ENCODE measurements around the gene JAG1. TPM values are rescaled to one million over a fixed set of nuclear protein-coding genes. Genes with fewer than 3 reads are reported as not detected.

The JAG1 gene
- total RNA-seq, 1 donor from 2014 or later, result 20.5 TPM

GRCh38 chr20:10676518-10676917 is 2.7 kb upstream of the JAG1 start:
- H3K36me3 ChIP-seq, result no peaks in the 10 kb centered on the region
- DNase-seq, result no peak
- peaks cover 9% of the 10 kb centered on the region for H3K9me3 ChIP-seq (replicated peaks)
- no peak overlapping the region for H3K27ac ChIP-seq (replicated peaks)
- TF ChIP-seq, protein P1, sequence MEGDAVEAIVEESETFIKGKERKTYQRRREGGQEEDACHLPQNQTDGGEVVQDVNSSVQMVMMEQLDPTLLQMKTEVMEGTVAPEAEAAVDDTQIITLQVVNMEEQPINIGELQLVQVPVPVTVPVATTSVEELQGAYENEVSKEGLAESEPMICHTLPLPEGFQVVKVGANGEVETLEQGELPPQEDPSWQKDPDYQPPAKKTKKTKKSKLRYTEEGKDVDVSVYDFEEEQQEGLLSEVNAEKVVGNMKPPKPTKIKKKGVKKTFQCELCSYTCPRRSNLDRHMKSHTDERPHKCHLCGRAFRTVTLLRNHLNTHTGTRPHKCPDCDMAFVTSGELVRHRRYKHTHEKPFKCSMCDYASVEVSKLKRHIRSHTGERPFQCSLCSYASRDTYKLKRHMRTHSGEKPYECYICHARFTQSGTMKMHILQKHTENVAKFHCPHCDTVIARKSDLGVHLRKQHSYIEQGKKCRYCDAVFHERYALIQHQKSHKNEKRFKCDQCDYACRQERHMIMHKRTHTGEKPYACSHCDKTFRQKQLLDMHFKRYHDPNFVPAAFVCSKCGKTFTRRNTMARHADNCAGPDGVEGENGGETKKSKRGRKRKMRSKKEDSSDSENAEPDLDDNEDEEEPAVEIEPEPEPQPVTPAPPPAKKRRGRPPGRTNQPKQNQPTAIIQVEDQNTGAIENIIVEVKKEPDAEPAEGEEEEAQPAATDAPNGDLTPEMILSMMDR (IDR thresholded peaks at IDR 0.05; ENCODE audit: borderline replicate concordance), result no peak
- H3K4me3 ChIP-seq, result no peak overlapping the region
- H3K27me3 ChIP-seq (ENCODE audit: low read depth), result no peaks in the 10 kb centered on the region
- intact Hi-C loops (cut with micrococcal nuclease), result no loop called here
- H3K4me1 ChIP-seq, result peaks cover 38% of the 10 kb centered on the region

GRCh38 chr20:10675450-10675848 is 1.6 kb upstream of the JAG1 start:
- Histone ChIP-seq H3K9me3 (replicated peaks) (peaks cover 2% of the 10 kb centered on the region), H3K27me3 (ENCODE audit: low read depth) (no peaks in the 10 kb centered on the region), H3K27ac (replicated peaks) (peak overlapping the region; percentile 99), H3K36me3 (peaks cover 4% of the 10 kb centered on the region), H3K4me3 (peak overlapping the region; percentile 94), H3K4me1 (peaks cover 49% of the 10 kb centered on the region)
- TF ChIP-seq, protein P1 (IDR thresholded peaks at IDR 0.05; ENCODE audit: borderline replicate concordance), result no peak
- intact Hi-C loops (cut with micrococcal nuclease), result no loop called here
- no peak for DNase-seq

DNA sequence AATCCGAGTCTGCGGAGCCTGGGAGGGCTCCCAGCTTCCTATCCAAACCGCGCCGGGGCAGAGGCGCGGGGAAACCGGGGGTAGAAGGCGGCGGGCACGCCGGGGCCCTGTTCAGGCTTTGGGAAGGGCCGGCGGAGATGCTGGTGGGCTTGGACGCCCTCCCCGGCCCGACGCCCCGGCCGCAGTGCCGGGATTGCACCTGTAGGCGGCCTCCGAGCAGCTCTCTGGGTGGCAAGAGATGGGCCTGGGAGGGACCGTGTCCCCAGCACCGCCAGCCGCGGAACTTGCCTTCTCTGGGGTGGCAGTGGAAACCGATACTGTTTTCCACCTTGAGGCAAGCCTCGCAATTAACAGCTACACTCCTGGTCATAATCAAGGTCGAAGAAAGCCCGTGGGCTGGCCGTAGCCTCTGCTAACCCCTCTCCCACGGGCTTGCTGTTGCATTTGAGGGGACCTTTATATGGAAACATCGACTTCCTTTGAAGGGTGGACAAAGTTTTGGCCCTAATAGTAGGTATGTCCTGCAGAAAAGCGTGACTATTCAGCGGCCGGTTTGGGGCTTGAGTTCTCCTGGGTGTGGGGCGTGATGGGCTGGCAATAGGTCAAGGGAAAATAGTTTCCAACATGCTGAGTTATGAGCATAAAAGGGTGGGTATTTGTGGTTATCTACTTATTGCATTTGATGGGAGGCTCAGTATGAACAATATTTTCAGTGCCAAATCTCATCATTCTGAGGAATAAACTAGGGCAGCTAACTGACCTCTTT is 1.1 kb upstream of the JAG1 start:
- peak; percentile 84 for DNase-seq
- H3K27ac ChIP-seq (replicated peaks), result peak overlapping the region; percentile 99
- intact Hi-C loops (cut with micrococcal nuclease), result no loop called here
- H3K4me1 ChIP-seq, result peaks cover 55% of the 10 kb centered on the region
- no peaks in the 10 kb centered on the region for H3K27me3 ChIP-seq (ENCODE audit: low read depth)
- peak overlapping the region; percentile 94 for H3K4me3 ChIP-seq
- H3K9me3 ChIP-seq (replicated peaks), result no peaks in the 10 kb centered on the region
- TF ChIP-seq, protein P1 (IDR thresholded peaks at IDR 0.05; ENCODE audit: borderline replicate concordance), result peak; percentile 90
- peaks cover 4% of the 10 kb centered on the region for H3K36me3 ChIP-seq

- Histone ChIP-seq H3K4me1 (peaks cover 70% of the 10 kb centered on the region), H3K9me3 (replicated peaks) (no peaks in the 10 kb centered on the region), H3K36me3 (peaks cover 13% of the 10 kb centered on the region), H3K4me3 (peak overlapping the region; percentile 94), H3K27me3 (ENCODE audit: low read depth) (no peaks in the 10 kb centered on the region), H3K27ac (replicated peaks) (peak overlapping the region; percentile 99)
- TF ChIP-seq, protein P1 (IDR thresholded peaks at IDR 0.05; ENCODE audit: borderline replicate concordance), result no peak
- DNase-seq, result no peak
- intact Hi-C loops (cut with micrococcal nuclease), result no loop called here
These were observed 490 bp downstream of the JAG1 start for GRCh38 chr20:10673176-10673841.

- intact Hi-C loops (cut with micrococcal nuclease), result no loop called here
- H3K4me3 ChIP-seq, result peak overlapping the region; percentile 94
- H3K9me3 ChIP-seq (replicated peaks), result no peaks in the 10 kb centered on the region
- peak overlapping the region; percentile 99 for H3K27ac ChIP-seq (replicated peaks)
- H3K36me3 ChIP-seq, result peaks cover 20% of the 10 kb centered on the region
- no peaks in the 10 kb centered on the region for H3K27me3 ChIP-seq (ENCODE audit: low read depth)
- TF ChIP-seq, protein P1 (IDR thresholded peaks at IDR 0.05; ENCODE audit: borderline replicate concordance), result no peak
- H3K4me1 ChIP-seq, result peaks cover 76% of the 10 kb centered on the region
- peak; percentile 54 for DNase-seq
These were observed 1.1 kb downstream of the JAG1 start for GRCh38 chr20:10672624-10673127.
